NCI-H345 (cell line): ENCODE results near the gene BRD3OS.

Source experiments
- DNase-seq: peaks from one replicate; lab custom pipeline; 2025; lab: John Stamatoyannopoulos, UW

The BRD3OS gene

DNA sequence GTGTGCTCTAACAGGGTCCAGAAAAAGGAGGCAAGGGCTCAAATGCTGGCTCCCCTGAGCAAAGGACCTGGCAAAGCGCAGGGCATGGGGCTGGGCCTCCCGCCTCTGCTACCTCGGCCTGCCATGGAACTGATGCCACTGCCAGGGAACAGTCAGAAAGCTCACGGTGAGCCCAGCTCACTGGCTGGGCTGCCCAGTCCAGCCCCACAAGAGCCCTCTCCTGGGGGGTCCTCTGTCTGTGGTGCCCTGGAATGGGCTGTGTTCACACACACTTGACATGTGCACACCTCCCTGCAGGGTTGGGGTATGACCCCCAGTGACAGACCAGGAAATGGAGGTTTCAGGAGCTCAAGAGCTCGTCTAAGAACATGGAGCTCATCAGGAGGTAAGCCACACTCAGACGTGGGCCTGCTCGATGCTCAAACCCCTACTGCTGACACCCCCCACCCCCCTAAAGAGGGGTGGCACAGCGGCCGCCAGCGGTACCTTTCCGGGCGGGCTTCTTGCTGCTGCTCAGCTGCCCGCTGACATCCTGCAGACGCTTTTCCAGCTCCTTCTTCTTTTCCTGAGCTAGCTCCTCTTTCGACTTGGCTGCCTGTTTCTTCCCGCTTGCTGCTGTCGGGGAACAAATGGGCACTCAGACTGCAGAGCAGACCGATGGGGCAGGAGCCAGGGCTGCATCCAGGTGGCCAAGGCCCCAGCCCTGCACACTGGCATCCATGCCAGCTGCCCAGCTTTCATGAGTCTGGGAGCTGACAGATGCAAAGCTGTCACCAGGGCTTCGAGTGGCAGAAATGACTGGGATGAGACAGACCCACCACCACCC, 9.1 kb downstream of the BRD3OS start:
- DNase-seq = no peak

GRCh38 chr9:134035041-134036039, 10.1 kb downstream of the BRD3OS start:
- DNase-seq = no peak

GRCh38 chr9:134036130-134036529, 10.8 kb downstream of the BRD3OS start:
- DNase-seq = no peak

GRCh38 chr9:134037641-134038040, 12.4 kb downstream of the BRD3OS start:
- no peak for DNase-seq

DNA sequence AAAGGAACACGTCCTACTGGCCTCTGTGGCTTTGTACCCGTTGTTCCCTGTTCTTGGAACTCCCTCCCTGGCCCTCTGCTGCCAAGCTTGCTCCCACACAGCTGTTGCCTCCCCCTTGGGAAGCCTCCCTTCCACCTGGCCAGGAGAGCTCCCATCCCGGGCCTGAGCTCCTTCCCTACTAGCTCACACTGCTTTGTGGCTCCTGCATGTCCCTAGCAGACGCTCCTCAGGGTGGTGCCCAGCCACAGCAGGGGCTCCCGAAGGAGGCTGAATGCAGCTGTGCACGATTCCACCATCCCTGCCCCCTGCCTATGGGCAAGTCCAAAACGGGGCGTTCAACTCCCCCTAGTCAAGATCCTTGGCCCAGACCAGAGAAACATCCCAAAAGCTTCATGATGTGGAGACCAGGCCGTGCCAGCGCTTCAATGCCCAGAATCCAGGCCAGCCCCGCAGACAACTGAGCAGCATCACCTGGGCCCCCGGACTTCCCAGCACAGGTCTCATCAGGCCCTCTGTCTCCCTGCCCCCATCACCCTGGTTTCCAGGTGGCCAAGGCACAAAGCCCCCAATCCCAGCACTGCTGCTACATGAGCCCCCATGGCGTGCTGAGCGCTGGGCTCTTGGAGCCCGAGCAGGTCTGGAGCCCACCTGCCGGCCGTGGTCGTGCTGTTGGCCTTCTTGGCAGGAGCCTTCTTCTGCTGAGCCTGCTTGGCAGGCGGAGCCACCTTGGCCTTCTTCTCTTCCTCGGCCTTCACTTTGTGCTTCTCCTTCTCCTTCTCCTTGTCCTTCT, 14.3 kb downstream of the BRD3OS start:
- DNase-seq = no peak

- DNase-seq = no peak
Observed at GRCh38 chr9:134040176-134040565, 14.9 kb downstream of the BRD3OS start.

DNA sequence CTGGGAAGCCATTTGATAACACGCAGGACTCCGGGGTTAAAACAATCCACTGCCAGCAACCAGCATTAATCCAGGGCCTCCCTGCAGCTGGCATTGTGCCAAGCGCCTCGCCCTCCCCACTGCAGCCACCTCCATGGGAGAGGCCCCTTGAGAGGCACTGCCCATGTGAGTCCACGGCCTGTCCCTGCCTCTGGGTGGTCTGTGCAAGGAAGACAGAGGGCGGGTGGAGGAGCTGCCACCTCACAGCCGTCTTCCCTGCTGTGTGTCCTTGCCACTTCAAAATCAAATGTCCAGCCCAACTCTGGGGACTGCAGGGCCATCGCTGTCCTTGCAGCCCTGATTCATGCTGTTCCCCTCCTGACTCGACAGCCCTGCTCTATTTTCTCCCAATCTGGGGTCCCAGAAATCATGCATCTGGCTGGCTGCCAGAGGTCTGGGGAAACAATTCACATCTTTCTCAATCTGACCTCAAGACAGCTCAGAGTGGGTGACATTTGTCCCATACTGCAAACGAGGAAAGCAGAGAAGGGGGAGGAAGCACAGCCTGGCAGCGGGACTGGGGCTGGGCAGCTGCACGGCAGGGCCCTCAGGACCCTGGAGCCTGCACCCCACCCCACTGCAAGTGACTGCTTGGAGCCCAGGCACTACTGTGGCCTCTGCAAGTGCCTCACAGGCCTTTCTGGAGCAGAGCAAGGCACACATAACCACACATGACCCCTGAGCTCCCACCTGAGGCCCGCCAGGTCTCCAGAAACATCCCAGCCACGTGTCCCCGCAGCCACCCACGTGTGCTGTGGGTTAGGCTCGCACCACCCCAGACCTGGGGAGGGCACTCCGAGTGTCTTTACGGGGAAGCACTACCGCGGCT, 15.7 kb downstream of the BRD3OS start:
- DNase-seq = no peak

DNA sequence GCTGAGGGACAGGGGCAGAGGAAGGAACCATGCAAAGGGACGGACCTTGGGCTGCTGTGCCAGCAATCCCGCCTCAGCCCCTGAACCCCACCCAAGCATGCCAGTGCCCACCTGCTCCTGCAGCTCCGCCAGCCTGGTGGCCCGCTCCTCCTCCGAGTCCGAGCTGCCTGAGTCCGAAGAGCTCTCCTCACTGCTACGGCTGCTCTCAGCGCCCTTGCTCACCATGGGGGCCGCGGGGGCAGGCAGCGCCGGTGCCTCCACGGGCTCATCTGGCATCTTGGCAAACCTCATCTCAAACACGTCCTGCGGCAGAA, 16.3 kb downstream of the BRD3OS start:
- DNase-seq = no peak

DNA sequence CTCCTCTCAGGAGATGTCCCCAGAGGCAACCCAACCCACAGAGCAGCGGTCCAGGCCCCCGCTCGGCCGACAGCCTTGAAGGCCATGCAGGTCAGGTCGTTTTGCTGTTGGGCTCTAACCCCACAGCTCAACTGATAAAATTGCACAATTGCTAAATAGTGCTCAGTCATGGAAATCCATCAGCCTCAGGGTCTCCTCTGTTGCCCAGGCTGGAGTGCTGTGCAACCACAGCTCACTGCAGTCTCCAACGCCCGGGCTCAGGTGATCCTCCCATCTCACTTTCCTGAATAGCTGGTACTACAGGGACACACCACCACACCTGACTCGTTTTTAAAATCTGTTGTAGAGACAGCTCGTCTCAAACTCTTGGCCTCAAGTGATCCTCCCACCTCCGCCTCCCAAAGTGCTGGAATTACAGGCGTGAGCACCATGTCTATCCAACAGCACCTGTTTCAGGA, 18.3 kb downstream of the BRD3OS start:
- DNase-seq = no peak

DNA sequence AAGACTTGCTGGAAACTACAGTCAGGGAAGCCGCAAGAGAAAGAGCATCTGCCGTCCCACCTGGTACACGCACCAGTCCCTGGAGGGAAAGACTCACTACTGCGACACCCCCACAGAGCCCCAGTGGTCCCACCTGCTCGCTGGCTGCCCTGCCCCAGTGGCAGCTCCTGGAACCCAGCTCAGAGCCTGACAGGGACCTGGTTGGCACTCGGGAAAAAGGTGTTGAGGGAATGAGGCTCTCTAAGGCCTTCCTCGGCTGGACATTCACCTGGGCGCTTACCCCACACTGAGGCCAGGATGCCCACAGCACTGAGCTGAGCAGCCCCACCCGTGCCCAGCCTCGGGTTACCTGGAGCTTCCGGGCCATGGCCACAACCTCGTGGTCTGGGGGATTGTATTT, 19.7 kb downstream of the BRD3OS start:
- no peak for DNase-seq

- DNase-seq = no peak
Observed at GRCh38 chr9:134045841-134046544, 20.7 kb downstream of the BRD3OS start.

DNA sequence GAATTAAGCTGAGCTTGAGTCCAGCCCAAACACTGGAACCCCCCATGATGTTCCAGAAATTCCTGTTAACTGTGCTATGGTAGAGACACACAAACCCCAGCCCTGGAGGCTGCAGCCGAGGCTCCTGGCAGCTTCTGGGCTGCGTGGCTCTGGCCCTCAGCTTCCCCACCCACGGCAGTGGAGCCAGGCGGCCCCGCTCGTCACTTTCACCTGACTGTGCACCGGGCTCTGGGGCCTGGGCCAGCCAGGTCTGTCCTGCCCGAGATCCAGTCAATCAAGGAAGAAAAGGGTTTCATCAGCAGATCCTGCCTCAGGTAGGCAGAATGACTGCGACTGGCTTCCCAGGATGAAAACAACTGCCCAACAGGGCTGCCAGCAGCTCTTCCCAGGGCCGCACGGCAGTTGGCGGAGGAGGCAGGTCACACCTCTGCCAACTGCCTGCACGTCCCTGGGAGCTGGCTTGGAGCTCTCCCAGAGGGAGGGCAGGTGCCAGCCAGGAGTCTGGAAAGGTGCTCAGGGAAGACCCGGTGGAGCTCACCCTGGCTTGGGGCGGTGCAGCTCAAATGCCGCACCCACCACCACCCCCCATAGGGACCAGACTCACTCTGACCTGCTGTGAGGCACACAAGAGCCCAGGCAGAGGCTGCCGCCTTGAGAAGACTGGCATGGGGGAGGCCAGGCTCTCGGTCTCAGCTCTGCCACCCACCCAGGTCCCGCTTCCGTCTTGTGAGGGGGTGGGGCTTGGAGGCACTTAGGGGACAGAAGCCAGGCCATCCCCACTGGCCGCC, 21.8 kb downstream of the BRD3OS start:
- DNase-seq = no peak

GRCh38 chr9:134047868-134048581, 22.7 kb downstream of the BRD3OS start:
- DNase-seq = no peak

GRCh38 chr9:134048582-134048968, 23.3 kb downstream of the BRD3OS start:
- no peak for DNase-seq

DNA sequence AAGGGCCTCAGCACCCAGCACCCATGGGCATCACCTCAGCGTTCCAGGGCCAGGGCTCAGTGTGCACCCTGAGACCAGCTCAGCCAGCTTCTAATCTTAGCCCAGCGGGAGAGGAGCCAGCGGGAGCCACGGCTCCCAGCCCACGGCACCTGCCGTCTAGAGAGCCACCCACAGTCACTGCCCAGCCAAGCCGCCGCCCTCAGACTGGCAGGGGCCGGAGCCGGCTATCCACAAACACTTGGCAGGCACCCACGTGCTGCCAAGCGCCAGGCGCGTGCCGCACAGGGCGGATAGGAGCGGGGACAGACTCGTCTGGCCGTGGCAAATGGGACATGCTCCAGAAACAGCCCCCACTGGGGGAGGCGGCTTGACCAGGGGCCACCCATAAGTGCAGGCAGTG, 24.0 kb downstream of the BRD3OS start:
- no peak for DNase-seq

GRCh38 chr9:134049772-134050588, 24.7 kb downstream of the BRD3OS start:
- DNase-seq = no peak

GRCh38 chr9:134050726-134051125, 25.4 kb downstream of the BRD3OS start:
- no peak for DNase-seq

DNA sequence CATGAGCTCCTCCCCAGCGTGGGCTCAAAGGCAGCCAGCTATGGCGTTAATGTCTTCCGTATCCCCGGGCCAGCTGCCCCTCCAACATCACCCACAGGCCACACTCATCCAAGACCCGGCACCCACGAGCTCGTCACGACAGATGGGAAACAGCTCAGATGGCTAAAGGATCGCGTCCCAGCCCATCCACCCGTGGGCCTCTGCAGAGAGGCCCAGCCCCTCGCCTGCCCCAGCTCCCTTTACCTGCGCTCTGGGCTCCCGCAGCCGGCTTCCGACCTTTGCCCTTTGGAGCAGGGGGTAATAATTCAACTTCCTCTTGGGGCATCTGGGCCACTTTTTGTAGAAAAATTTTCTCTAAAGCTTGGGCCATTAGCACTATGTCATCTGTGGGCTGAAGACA, 26.0 kb downstream of the BRD3OS start:
- DNase-seq = no peak
